Upper lobe of right lung (tissue), 1 donor: Measurements from ENCODE around the gene UPB1. TPM values are rescaled to one million over a fixed set of nuclear protein-coding genes. Genes with fewer than 3 reads are reported as not detected.

Source experiments
- ATAC-seq: fragments of 200-7000 bp; cut with Tn5 transposase; one replicate; pipeline ENCODE4 v1.9.1; 2020; ENCODE audit warnings: mild to moderate bottlenecking, moderate library complexity
- DNase-seq: peaks from one replicate; pipeline ENCODE4 v3.0.0-alpha.2; 2020
- H3K27ac ChIP-seq: fragments of 200-600 bp; one replicate; pipeline ENCODE4 v1.8.0; 2022
- H3K27me3 ChIP-seq: fragments of 200-600 bp; one replicate; pipeline ENCODE4 v1.8.0; 2022; ENCODE audit warnings: mild to moderate bottlenecking
- H3K36me3 ChIP-seq: fragments of 200-600 bp; one replicate; pipeline ENCODE4 v1.8.0; 2022
- H3K4me1 ChIP-seq: fragments of 200-600 bp; one replicate; pipeline ENCODE4 v1.8.0; 2022
- H3K4me3 ChIP-seq: fragments of 200-600 bp; one replicate; pipeline ENCODE4 v1.8.0; 2022; ENCODE audit warnings: mild to moderate bottlenecking
- H3K9me3 ChIP-seq: fragments of 200-600 bp; one replicate; pipeline ENCODE4 v1.8.0; 2022
- CTCF ChIP-seq: fragments of 200-600 bp; IDR thresholded peaks from one replicate; pipeline ENCODE4 v1.8.0; 2022; ENCODE audit warnings: antibody characterized with exemption
- intact Hi-C: fragments of 100-400 bp; cut with DNase I; formaldehyde crosslinking; loops from one replicate; pipeline ENCODE4 v1.11.0; 2022
- total RNA-seq: library from RNA; stranded (reverse); fragmentation: NEBNext Ultra II Directional; extraction: Animal tissue kit (Norgen Biotek cat#: 25700); gene quantifications from one replicate; pipeline ENCODE4 v1.2.1, GENCODE V29; 2021
- donor health status: DM: no; HTN: yes; CAD: no; lungs with severe emphysema.

UPB1 gene
- total RNA-seq, 1 donor from 2014 or later = 1.5 TPM

- H3K27me3 ChIP-seq = no peaks in the 10 kb centered on the region
- ATAC-seq (no peak), DNase-seq (no peak)
- H3K27ac ChIP-seq = no peak overlapping the region
- peaks cover 11% of the 10 kb centered on the region for H3K36me3 ChIP-seq
- H3K9me3 ChIP-seq = no peaks in the 10 kb centered on the region
- no peak overlapping the region for H3K4me3 ChIP-seq
- no peaks in the 10 kb centered on the region for H3K4me1 ChIP-seq
- no peak for TF ChIP-seq CTCF
- intact Hi-C loops = no loop called here
These were observed 40.2 kb downstream of the UPB1 start for GRCh38 chr22:24535348-24535747.

- no peak for ATAC-seq
- Histone ChIP-seq H3K27me3 (no peaks in the 10 kb centered on the region), H3K9me3 (no peaks in the 10 kb centered on the region), H3K4me3 (no peak overlapping the region), H3K36me3 (peaks cover 18% of the 10 kb centered on the region), H3K4me1 (no peaks in the 10 kb centered on the region), H3K27ac (no peak overlapping the region)
- DNase-seq = no peak
- intact Hi-C loops = no loop called here
- TF ChIP-seq CTCF = no peak
These were observed 41.0 kb downstream of the UPB1 start for GRCh38 chr22:24536089-24536488.

GRCh38 chr22:24540470-24540869, 45.3 kb downstream of the UPB1 start:
- Histone ChIP-seq H3K4me3 (no peak overlapping the region), H3K9me3 (no peaks in the 10 kb centered on the region), H3K36me3 (peaks cover 59% of the 10 kb centered on the region), H3K27me3 (no peaks in the 10 kb centered on the region), H3K27ac (no peak overlapping the region), H3K4me1 (peaks cover 15% of the 10 kb centered on the region)
- intact Hi-C loops = no loop called here
- ATAC-seq (no peak), DNase-seq (no peak)
- no peak for TF ChIP-seq CTCF

GRCh38 chr22:24541681-24542515, 46.8 kb downstream of the UPB1 start:
- intact Hi-C loops = no loop called here
- ATAC-seq (no peak), DNase-seq (no peak)
- Histone ChIP-seq H3K27me3 (no peaks in the 10 kb centered on the region), H3K9me3 (no peaks in the 10 kb centered on the region), H3K27ac (peak overlapping the region; percentile 30), H3K4me3 (no peak overlapping the region), H3K36me3 (peaks cover 67% of the 10 kb centered on the region), H3K4me1 (peaks cover 15% of the 10 kb centered on the region)
- TF ChIP-seq CTCF = no peak

- peak; percentile 78 for DNase-seq
- no peak for TF ChIP-seq CTCF
- H3K27ac ChIP-seq = peak overlapping the region; percentile 30
These were observed 47.5 kb downstream of the UPB1 start for GRCh38 chr22:24542641-24543040.

More at GRCh38 chr22:24542641-24543040, 47.5 kb downstream of the UPB1 start:
- H3K9me3 ChIP-seq = no peaks in the 10 kb centered on the region
- H3K4me1 ChIP-seq = peaks cover 15% of the 10 kb centered on the region
- no peak overlapping the region for H3K4me3 ChIP-seq
- no peaks in the 10 kb centered on the region for H3K27me3 ChIP-seq
- ATAC-seq = peak; percentile 72
- intact Hi-C loops = no loop called here
- H3K36me3 ChIP-seq = peaks cover 75% of the 10 kb centered on the region
